Measurements from ENCODE around the gene DCP1B. TPM values are rescaled to one million over a fixed set of nuclear protein-coding genes. Genes with fewer than 3 reads are reported as not detected.
A peak's percentile ranks its signal among the peaks of the same experiment; 100 is the strongest.

DCP1B gene
- polyA plus RNA-seq, 1 donor = 30.5 TPM

DNA sequence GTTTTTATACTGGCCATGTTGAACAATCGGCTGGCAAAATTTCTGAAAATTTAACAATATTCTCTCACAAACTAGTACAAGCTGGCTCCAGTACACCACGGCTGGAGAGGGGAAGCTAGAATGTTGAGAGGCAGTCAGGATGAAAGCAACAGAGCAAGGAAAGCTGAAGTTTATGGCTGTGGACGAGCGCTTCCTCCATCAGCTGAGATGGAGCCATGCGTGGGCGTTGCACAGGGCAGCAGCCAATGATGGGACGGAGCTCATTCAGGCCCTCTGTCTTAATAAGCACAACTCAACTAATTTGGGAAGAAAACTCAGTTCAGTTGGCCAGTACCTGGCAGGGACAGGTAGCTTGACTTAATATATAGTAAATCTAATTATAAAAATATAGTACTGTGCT lies 14.1 kb upstream of the DCP1B start:
- peak; percentile 75 for DNase-seq

DNA sequence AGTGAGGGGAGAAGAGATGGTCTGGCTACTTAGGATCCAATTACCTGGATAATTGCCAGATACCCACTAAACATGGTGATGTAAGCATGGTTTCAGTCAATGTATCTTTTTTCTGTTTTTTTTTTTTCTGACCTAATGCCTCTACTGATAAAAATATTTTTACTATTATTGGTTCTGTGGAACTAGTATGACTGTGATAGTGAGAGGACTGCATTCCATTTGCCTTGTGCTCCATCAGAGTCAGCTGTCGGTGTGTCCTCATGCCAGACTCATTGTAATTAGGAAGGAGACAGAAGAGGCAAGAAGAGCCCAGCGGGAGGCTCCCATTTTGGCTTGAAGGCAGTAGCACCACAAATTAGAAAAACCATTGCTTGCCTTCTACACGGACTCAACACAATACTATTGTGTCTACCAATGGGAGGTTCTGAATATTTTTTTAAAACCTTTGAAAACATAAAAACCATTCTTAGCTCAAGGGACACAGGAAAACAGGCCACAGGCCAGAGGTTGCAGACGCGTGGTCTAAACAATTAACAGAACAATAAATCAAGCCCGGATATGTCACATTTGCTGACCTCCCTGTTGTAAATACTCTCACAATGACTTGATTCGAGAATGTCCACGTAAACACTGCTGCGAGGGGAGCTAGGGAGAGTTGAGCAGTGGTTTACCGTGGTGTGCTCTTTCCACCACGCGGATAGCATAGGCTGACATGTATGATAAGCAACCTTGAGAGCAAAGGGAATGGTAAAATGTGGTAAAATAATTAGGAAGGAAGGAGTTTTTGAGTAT lies 13.5 kb upstream of the DCP1B start:
- peak; percentile 55 for DNase-seq

DNA sequence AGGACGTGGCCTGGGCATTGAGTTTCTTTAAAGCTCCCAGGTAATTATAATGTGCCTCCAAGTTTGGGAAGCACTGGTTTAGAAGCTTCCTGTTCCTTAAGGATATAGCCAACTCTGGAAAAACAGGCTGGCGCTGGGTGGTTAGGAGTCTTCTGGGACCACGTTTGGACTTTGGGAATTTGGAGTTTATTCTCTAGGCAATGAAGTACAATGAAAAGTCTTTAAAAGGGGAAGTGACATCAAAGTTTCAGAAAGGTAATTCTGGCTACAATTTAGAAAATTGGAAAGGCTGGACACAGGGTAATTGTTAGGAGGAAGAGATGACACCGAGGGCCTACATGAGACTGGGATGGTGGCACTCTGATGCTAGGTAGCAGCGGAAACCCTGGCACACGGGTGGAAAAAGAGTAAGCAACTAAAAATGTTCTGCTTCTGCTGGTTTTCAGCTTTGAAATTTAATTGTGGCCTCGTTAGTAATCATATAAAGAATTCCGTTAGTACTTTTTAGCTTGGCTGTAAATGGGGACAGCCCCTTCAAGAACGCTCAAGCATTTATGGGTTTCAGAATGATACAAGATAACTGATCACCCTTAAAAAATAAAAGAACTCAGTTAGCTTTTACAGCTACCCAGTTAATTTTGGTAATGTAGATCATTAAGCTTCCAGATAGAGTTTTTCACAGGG lies 12.7 kb upstream of the DCP1B start:
- DNase-seq = no peak

DNA sequence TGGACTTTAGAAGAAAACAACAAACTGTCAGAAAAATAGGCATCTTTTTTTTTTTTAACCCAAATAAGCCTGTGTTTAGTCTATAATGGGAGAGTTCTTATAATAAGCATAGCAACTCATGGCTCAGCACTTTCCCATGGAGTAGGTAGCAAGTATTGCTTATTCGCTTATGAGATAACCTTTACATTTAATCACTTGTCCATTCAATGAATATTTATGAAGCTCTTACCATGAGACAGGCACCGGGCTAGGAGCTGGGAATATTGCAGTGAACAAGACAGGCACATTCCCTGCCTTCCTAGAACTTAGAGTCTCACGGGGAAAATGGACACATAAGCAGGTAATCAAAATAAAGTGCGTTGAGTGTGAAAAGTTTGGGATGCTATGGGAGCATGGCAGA lies 10.0 kb upstream of the DCP1B start:
- DNase-seq = no peak

- peak; percentile 46 for DNase-seq
Observed at GRCh38 chr12:2013527-2014223, 9.4 kb upstream of the DCP1B start.

DNA sequence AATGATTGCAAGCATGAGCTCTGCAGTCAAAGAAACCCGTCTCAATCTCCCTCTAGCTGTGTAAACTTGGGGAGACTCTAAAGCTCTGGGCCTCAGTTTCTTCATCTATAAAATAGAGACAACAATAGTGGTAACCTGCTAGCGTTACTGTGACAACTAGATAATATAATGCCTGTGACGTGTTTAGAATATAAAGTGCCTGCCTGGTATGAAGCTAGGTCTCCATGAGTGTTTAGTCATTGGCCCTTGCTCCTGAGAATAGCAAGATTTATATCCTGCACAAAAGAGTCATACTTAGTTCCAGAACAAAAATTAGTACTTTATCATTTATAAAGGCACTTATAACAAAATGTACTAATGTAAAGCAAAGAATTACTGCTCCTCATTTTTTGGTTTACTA lies 8.8 kb upstream of the DCP1B start:
- no peak for DNase-seq

DNA sequence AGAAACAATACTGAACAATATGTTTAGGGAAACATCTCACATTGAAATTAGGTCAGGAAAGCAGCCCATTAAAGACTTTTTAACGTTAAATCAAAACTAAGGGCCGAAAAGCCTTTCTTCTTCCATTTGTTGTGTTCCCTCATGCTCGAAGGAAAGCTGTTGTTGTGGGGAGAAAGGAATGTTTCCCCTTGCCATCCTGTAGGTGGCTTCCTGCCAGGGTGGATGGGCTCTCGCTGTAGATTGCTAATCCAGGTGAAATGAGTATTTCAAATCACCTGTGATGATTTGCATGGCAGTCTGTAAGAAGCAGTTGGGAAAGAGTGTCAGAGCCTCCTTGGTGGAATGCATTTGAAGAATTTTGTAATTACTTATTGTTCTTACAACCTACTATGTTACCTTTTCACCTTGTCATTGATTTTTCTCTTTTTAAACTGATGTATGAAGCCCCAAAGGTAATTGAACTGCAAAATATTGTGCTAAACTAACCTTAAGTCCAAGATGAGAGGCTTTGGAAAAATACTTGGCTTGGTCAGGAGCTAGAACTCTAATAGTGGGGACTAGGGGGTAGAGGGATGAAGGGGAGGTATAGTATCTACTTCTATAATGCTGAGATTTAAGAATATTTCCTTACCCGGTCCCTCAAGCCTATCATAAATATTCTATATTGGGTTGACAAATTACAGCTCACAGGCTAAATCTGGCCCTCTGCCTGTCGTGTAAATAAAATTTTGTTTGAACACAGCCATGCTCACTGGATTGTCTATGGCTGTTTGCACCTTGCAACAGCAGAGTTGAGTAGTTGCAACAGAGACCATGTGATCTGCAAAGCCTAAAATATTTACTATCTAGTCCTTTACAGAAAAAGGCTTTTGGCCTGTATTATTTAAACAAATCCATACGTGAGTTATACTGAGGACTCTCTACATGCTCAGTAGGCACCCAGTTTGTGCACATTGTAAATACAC lies 7.7 kb upstream of the DCP1B start:
- DNase-seq = no peak

DNA sequence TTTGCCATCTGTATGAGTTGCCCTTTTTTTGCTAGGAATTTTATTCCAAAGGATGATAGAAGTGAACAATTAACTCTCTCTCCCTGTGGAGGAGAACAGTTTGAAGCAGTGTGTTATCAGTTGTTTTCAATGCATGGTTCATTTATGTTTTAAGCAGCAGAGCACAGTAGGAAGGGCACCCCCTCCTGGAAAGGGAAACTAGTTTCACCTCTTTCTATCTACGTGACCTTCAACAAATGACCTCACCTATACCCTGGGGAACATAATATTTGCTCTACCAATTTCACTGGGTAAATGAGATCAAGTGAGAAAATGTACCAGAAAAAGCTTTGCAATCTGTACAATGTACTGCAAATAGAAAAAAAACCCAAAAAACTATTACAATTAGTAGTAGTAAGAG lies 5.4 kb upstream of the DCP1B start:
- no peak for DNase-seq

DNA sequence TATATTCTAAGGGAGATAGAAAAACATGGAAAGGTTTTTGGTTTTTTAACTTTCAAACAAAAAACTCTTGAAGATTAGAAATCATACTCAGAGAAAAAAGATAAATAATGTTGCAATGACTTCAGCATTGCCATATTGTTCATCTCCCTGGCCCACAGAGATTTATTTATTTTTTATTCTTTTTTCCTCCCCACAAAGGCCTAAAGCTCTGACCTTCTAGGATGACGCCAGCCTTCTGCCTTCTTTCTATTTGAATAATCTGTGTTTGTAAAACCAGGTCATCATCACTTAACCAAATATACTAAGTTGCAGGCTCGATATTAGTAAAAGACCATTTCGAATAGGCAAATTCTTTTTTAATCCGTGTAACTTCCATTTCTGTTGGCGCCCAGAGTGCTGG lies 4.4 kb upstream of the DCP1B start:
- DNase-seq = no peak

DNA sequence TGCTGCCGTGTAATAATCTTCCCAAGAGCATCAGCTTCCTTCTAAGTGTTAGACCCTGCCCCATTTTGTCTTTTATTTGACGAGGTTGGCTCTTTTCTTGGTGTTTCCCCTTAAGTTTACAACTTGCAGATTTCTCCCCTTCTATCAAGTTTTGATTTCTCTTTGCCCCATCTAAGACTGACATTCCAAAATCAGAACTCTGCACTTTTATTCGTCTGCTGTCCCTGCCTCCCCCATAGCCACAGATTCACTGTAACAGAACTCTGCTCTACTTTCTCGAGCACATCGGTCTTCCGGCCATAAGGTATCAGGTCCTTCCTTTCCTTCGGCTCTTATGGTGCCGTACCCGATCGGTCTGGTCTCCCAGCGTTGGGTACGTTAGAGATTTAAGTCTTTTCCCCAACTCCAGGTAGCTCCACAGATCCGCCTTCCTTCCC lies 563 bp downstream of the DCP1B start:
- DNase-seq = no peak

DNA sequence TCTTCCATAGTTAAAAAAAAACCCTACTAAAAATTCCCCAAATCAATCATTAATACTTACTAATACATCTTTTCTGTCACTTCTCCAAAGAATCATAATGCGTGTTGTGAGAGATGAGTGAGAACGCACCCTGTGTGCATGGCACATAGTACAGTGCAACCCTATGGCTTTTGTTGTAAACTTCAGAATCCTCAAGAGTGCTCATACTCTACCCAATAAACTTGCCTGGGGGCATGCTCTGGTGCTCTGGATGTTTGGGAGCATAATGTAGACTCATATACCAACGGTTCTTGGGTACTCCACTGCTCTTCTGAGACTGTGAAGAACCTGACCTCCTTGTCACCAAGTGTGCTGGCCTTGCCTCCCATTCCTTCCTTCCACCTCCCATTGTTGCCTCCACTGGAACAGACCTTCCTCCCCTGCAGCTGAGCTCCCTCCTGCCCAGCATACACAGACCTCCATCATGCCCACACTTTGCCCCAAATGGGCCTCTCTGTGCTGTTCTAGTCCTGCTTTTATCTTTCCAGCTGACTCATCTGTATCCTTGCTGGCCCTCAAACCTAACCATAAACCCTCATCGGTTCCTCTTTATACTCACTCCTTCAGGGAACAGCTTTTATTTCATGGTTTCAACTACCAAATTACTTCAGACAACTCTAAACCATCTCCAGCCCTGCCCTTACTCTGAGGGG lies 8.9 kb downstream of the DCP1B start:
- DNase-seq = no peak

- DNase-seq = no peak
Observed at GRCh38 chr12:1994429-1995143, 9.7 kb downstream of the DCP1B start.

GRCh38 chr12:1993871-1994371 lies 10.3 kb downstream of the DCP1B start:
- no peak for DNase-seq

DNA sequence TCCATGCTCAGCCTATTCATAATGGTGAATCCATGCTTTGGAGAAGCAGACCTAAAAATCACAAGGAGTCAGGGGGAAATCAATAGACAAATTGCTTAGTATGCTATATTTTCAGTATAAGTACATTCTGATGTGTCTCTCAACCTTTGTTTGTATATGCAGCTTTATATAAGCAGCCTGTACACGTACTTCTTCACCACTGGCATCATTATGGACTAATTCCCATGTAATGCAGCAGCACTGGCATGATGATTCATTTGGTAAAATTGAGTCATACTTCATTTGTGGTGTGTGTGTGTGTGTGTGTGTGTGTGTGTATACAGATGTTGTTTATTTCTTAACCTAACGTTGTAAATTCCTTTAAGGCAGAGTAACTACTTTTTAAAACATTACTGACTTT lies 10.9 kb downstream of the DCP1B start:
- DNase-seq = no peak

GRCh38 chr12:1992732-1993131 lies 11.5 kb downstream of the DCP1B start:
- no peak for DNase-seq

DNA sequence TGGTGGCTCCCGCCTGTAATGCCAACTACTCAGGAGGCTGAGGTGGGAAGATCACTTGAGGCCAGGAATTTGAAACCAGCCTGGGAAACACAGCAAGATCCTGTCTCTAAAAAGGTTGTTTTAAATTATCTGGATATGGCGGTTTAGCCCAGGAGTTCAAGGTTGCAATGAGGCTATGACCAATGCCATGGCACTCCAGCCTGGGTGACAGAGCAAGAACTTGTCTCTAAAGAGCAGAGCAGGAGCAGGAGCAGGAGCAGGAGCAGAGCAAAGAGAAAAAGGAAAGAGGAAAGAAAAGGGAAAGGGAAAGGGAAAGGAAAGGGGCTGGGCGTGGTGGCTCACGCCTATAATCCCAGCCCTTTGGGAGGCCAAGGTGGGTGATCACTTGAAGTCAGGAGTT lies 15.1 kb downstream of the DCP1B start:
- no peak for DNase-seq

DNA sequence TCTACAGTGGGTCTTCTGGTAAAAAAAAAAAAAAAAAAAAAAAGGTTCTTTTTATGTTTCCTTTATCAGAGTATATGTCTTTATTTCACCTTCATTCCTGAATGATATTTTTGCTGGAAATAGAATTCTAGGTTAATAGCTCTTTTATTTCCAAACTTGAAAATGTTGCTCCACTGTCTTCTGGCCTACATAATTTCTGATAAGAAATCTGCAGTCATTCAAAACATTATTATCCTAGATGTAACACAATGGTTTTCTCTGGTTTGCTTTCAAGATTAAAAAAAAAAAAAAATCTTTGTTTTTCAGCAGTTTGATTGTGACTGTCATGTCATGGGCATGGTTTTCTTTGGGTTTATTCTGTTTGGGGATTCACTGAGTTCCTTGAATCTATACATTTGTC lies 19.5 kb downstream of the DCP1B start:
- DNase-seq = no peak

DNA sequence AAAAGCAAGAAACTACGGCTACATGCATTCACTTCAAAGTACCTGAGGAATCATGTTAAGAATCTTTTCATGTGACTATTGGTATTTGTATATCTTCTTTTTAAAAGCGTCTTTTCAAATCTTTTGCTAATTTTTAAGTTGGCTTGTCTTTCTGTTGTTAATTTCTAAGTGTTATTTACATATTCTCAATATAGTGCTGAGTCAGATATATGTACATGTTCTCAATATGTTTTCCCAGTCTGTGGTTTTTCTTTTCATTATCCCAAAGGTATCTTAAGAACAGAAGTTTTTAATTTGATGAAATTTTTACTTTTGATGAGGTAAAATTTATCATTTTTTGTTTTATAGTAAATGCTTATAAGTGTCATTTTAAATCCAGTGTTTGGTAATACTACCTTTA lies 24.0 kb downstream of the DCP1B start:
- DNase-seq = no peak

- DNase-seq = no peak
Observed at GRCh38 chr12:1978078-1978862, 26.0 kb downstream of the DCP1B start.

DNA sequence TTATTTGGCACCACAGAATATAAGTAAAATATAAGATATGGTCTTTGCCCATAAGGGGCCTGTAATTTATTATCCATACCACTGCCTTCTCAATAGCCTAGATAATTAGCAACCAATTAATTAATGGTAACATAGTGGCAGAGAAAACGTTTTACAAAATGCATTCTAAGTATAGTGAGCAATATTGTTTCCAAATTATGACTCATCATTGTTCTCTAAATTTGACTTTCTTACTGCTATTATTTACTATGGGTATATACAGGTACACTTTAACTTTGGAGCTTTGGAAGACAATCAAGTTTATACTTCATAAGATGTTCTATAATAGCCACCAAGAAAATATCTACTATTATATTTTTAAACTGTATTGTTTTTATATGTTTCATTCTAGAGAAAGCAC lies 26.7 kb downstream of the DCP1B start:
- DNase-seq = no peak

Measured in left kidney (tissue), 2 donors.